SHP77 (cell line): ENCODE results near the gene CDH15.
"Not testable (repeated sequence)": the region's sequence is repeated elsewhere in the genome, so short reads cannot be mapped to it uniquely, and the experiment has no call there.

Experiments used
- DNase-seq, 2 experiments: peaks; one replicate each; lab custom pipeline; 2025; lab: John Stamatoyannopoulos, UW

The CDH15 gene

DNA sequence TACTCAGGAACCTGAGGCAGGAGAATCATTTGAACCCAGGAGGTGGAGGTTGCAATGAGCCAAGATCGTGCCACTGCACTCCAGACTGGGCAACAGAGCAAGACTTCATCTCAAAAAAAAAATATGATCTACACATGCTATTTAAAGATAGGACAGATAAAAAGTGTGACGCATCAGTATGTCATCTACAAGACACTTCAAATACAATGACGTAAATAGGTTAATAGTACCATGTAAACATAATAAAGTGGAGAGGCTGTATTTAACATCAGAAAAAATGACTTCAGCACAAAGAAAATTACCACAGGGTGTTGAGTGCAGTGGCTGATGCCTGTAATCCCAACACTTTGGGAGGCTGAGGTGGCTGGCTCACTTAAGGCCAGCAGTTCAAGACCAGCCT, 66.2 kb downstream of the CDH15 start:
- no peak for DNase-seq

DNA sequence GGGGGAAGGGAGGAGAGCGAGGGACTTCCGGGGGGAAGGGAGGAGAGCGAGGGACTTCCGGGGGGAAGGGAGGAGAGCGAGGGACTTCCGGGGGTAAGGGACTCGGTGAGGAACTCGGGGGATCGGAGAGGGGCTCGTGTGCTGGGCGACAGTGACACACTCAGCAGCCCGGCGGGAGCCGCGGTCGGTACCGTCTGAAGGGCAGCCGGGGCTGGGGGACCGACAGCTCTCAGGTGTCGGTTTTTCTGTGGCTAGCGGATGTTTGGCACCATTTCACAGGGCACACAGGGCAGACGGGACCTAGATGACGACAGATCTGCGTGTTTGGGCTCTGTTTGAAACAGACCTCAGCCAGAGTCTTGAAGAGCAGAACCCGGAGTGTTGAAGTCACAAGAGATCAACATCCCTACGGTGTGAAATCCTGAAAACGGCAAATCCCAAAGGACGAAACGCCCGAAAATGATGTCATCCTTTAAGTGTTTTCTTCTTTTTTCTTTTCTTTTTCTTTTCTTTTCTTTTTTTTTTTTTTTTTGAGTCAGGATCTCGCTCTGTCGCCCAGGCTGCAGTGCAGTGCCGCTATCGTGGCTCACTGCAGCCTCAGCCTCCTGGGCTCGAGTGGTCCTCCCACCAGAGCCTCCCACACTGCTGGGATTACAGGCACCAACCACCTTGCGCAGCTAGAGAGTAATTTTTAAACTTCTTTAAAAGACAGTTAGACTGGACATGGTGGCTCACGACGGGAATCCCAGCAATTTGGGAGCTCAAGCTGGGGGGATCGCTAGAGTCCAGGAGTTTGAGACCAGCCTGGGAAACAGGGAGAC, 69.8 kb downstream of the CDH15 start:
- peak; percentile 64 to 82 for DNase-seq

DNA sequence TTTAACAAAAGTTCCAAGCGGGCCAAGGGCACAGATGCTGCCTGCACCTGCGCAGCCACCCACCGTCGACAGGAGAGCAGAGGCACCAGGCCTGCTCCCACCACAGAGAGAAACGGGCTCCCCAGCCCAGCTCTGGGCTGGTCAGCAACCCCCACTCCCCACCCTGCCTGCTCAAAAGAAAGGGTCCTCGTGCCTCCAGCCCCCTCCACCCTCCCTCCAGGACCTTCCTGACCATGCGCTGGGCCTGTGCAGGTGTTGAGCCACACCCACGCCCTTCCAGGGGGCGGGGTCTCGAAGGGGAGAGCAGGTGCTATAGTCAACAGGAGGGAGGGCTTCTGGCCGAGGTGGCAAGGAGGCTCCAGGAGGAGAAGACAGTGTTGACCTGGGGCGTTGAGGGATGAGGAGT, 71.2 kb downstream of the CDH15 start:
- DNase-seq = no peak

DNA sequence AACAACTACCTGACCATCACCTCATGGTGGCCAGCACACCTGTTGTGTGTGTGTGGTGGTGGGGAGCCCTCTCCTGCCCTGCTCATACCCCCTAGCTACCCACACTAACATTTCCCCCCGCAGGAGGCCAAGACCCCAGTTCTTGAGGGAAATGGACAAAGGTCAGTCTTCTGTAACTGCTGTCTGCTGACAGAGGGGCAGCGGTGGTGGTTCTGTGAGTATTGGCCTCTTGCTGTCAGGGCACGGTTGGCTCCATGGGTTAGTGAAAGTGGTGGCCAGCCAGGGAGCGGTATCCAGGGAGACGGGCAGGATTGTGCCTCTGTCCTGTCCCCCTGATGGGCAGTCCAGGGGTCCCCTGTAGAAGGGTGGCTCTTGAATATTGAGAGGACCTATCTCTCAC, 72.1 kb downstream of the CDH15 start:
- DNase-seq = no peak

DNA sequence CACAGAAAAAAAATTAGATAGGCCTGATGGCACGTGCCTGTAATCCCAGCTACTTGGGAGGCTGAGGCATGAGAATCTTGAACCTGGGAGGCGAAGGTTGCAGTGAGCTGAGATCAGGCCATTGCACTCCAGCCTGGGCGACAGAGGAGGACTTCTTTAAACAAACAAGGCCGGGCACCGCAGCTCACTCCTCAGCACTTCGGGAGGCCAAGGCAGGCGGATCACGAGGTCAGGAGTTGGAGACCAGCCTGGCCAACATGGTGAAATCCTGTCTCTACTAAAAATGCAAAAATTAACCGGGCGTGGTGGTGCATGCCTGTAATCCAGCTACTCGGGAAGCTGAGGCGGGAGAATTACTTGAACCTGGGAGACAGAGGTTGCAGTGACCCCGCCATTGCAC, 72.7 kb downstream of the CDH15 start:
- not testable (repeated sequence) for DNase-seq

DNA sequence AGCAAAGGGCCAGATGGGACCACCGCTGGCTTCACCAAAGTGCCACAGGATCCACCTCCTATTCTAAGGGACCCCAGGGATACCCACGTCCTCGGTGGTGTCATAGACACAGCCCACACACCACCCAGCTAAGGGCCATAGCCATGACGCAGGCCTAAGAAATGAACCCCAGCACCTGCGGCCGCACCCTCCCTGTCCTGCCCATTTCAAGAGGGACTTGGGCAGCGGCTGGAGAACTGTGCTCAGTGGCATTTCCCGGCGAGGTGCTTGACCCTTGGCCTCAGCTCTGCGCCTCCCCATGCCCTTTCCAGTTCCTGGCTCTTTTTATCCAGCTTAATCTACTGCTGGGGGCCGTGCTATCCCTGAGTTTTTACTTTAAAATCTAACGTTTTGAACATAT, 73.2 kb downstream of the CDH15 start:
- peak in 1 of 2 experiments; percentile 14 for DNase-seq
